BLaER1 treated with 17β-estradiol and CSF1 and Interleukin-3, amounts not matched to agents 10 nM and 100 nM (cell line): Measurements from ENCODE around the gene RAPGEF5.
A peak's percentile ranks its signal among the peaks of the same experiment; 100 is the strongest.

Experiments used
- H3K27ac ChIP-seq, 11 experiments: shearing (Covaris generic); formaldehyde crosslinking; 2 replicates each; pipeline ENCODE4 v1.8.1; 2022
- H3K27me3 ChIP-seq, 11 experiments: shearing (Covaris generic); formaldehyde crosslinking; 2 replicates each; pipeline ENCODE4 v1.8.1; 2022
- H3K36me3 ChIP-seq, 11 experiments: shearing (Covaris generic); formaldehyde crosslinking; 2 replicates each; pipeline ENCODE4 v1.8.1; 2022
- H3K4me1 ChIP-seq, 10 experiments: shearing (Covaris generic); formaldehyde crosslinking; 2 replicates each; pipeline ENCODE4 v1.8.1; 2022
- H3K4me2 ChIP-seq, 11 experiments: shearing (Covaris generic); formaldehyde crosslinking; 2 replicates each; pipeline ENCODE4 v1.8.1; 2022
- H3K4me3 ChIP-seq, 10 experiments: shearing (Covaris generic); formaldehyde crosslinking; 2 replicates each; pipeline ENCODE4 v1.8.1; 2022
- H3K9ac ChIP-seq, 11 experiments: shearing (Covaris generic); formaldehyde crosslinking; 2 replicates each; pipeline ENCODE4 v1.8.1; 2022
- H3K9me3 ChIP-seq, 11 experiments: shearing (Covaris generic); formaldehyde crosslinking; replicated peaks in 1 of 11; 2 replicates each; pipeline ENCODE4 v1.8.1; 2022
- H4K20me1 ChIP-seq, 11 experiments: shearing (Covaris generic); formaldehyde crosslinking; 2 replicates each; pipeline ENCODE4 v1.8.1; 2022
- Cebpa-rat ChIP-seq, 11 experiments: shearing (Covaris generic); IDR thresholded peaks; 2 replicates each; pipeline ENCODE4 v1.8.1; 2022

Gene RAPGEF5

GRCh38 chr7:22159341-22159740 is 197.6 kb downstream of the RAPGEF5 start:
- Histone ChIP-seq H3K36me3 (peaks cover 0 to 72% (median 28%) of the 10 kb centered on the region in 11 experiments; a peak in 12 of 22 replicates), H3K4me2 (no peak overlapping the region), H3K27ac (no peak overlapping the region), H3K27me3 (no peaks in the 10 kb centered on the region), H3K4me3 (no peak overlapping the region), H3K9ac (no peak overlapping the region), H3K9me3 (no peaks in the 10 kb centered on the region), H4K20me1 (no peaks in the 10 kb centered on the region), H3K4me1 (peaks cover 0 to 8% (median 7%) of the 10 kb centered on the region in 10 experiments; a peak in 17 of 20 replicates)
- TF ChIP-seq Cebpa-rat (IDR thresholded peaks at IDR 0.05), result no peak

- TF ChIP-seq Cebpa-rat (IDR thresholded peaks at IDR 0.05), result no peak
- Histone ChIP-seq H3K9ac (no peak overlapping the region), H3K27me3 (no peaks in the 10 kb centered on the region), H3K4me3 (no peak overlapping the region), H3K9me3 (no peaks in the 10 kb centered on the region), H3K36me3 (peaks cover 0 to 81% (median 28%) of the 10 kb centered on the region in 11 experiments; a peak in 12 of 22 replicates), H3K4me2 (no peak overlapping the region), H4K20me1 (no peaks in the 10 kb centered on the region), H3K4me1 (peaks cover 0 to 20% (median 18%) of the 10 kb centered on the region in 10 experiments; a peak in 17 of 20 replicates), H3K27ac (no peak overlapping the region)
Measured at GRCh38 chr7:22157552-22157951, 199.4 kb downstream of the RAPGEF5 start.

- Histone ChIP-seq H3K4me1 (peaks cover 0 to 20% (median 18%) of the 10 kb centered on the region in 10 experiments; a peak in 17 of 20 replicates), H3K27ac (no peak overlapping the region), H3K9me3 (no peaks in the 10 kb centered on the region), H3K4me2 (peak overlapping the region in 1 of 11 experiments; percentile 23; a peak in 1 of 22 replicates), H3K27me3 (no peaks in the 10 kb centered on the region), H4K20me1 (no peaks in the 10 kb centered on the region), H3K36me3 (peaks cover 0 to 78% (median 28%) of the 10 kb centered on the region in 11 experiments; a peak in 12 of 22 replicates), H3K4me3 (no peak overlapping the region), H3K9ac (no peak overlapping the region)
- no peak for TF ChIP-seq Cebpa-rat (IDR thresholded peaks at IDR 0.05)
Measured at GRCh38 chr7:22156205-22156604, 200.7 kb downstream of the RAPGEF5 start.

- TF ChIP-seq Cebpa-rat (IDR thresholded peaks at IDR 0.05), result no peak
- H3K4me2 ChIP-seq, result peak overlapping the region in 8 of 11 experiments; percentile 26 to 66 (median 52); a peak in 16 of 22 replicates
- no peaks in the 10 kb centered on the region for H3K27me3 ChIP-seq
- H3K9ac ChIP-seq, result no peak overlapping the region
- no peaks in the 10 kb centered on the region for H4K20me1 ChIP-seq
- peaks cover 0 to 73% (median 35%) of the 10 kb centered on the region in 11 experiments; a peak in 14 of 22 replicates for H3K36me3 ChIP-seq
- peak overlapping the region in 4 of 11 experiments; percentile 41 to 54 (median 52); a peak in 4 of 22 replicates for H3K27ac ChIP-seq
- H3K9me3 ChIP-seq, result no peaks in the 10 kb centered on the region
- peaks cover 0 to 20% (median 18%) of the 10 kb centered on the region in 10 experiments; a peak in 17 of 20 replicates for H3K4me1 ChIP-seq
- H3K4me3 ChIP-seq, result no peak overlapping the region
Measured at GRCh38 chr7:22154143-22154529, 202.8 kb downstream of the RAPGEF5 start.

- no peaks in the 10 kb centered on the region for H3K9me3 ChIP-seq
- TF ChIP-seq Cebpa-rat (IDR thresholded peaks at IDR 0.05), result no peak
- H3K9ac ChIP-seq, result no peak overlapping the region
- H3K27me3 ChIP-seq, result no peaks in the 10 kb centered on the region
- peaks cover 0 to 73% (median 34%) of the 10 kb centered on the region in 11 experiments; a peak in 14 of 22 replicates for H3K36me3 ChIP-seq
- H3K4me1 ChIP-seq, result peaks cover 0 to 20% (median 18%) of the 10 kb centered on the region in 10 experiments; a peak in 17 of 20 replicates
- peak overlapping the region in 4 of 11 experiments; percentile 41 to 54 (median 52); a peak in 5 of 22 replicates for H3K27ac ChIP-seq
- no peaks in the 10 kb centered on the region for H4K20me1 ChIP-seq
- H3K4me2 ChIP-seq, result peak overlapping the region in 8 of 11 experiments; percentile 26 to 66 (median 52); a peak in 16 of 22 replicates
- H3K4me3 ChIP-seq, result no peak overlapping the region
Measured at GRCh38 chr7:22153432-22154142, 203.4 kb downstream of the RAPGEF5 start.

GRCh38 chr7:22152690-22153089 is 204.3 kb downstream of the RAPGEF5 start:
- Histone ChIP-seq H3K4me3 (no peak overlapping the region), H3K36me3 (peaks cover 0 to 71% (median 39%) of the 10 kb centered on the region in 11 experiments; a peak in 14 of 22 replicates), H4K20me1 (no peaks in the 10 kb centered on the region), H3K27me3 (no peaks in the 10 kb centered on the region), H3K4me2 (no peak overlapping the region), H3K9ac (no peak overlapping the region), H3K4me1 (peaks cover 0 to 20% (median 18%) of the 10 kb centered on the region in 10 experiments; a peak in 17 of 20 replicates), H3K9me3 (no peaks in the 10 kb centered on the region), H3K27ac (no peak overlapping the region)
- no peak for TF ChIP-seq Cebpa-rat (IDR thresholded peaks at IDR 0.05)

DNA sequence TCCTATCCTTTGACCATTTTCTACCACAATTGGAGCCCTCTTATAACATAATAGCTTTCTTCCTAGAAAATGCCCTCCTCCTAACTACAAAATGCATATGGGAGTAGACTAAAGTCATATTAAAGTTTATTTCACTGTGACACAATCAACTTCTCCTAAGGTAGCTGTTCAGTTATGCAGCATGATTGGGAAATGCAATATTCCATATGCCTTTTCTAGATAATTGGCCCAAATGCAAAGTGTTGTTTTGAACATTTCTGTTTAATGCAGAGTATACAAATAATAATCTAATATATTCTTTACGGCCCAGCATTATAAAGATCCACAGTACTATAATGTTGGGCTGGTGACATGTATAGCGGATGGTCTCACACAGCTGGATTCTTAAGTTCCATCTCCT is 205.1 kb downstream of the RAPGEF5 start:
- Histone ChIP-seq H3K27ac (no peak overlapping the region), H3K4me2 (no peak overlapping the region), H3K27me3 (no peaks in the 10 kb centered on the region), H3K9me3 (no peaks in the 10 kb centered on the region), H3K36me3 (peaks cover 0 to 66% (median 33%) of the 10 kb centered on the region in 11 experiments; a peak in 14 of 22 replicates), H4K20me1 (no peaks in the 10 kb centered on the region), H3K4me3 (no peak overlapping the region), H3K4me1 (peaks cover 0 to 20% (median 18%) of the 10 kb centered on the region in 10 experiments; a peak in 17 of 20 replicates), H3K9ac (no peak overlapping the region)
- TF ChIP-seq Cebpa-rat (IDR thresholded peaks at IDR 0.05), result no peak

DNA sequence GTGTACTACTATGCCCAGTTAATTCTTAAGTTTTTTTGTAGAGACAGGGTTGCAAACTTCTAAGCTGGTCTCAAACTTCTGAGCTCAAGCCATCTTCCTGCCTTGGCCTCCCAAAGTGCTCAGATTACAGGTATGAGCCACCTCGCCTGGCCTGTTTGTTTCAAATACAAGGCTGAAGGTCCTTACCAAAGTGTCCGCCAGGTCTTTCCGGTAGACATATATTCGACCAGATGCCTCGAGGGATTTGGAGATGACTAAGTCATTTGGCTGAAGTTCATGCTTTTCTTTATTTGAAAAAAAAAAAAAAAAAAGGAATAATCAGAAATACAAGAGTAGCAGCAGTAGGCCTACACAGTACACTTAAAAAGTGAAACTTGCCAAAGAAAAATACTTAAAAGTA is 206.7 kb downstream of the RAPGEF5 start:
- Histone ChIP-seq H4K20me1 (no peaks in the 10 kb centered on the region), H3K9ac (no peak overlapping the region), H3K4me2 (no peak overlapping the region), H3K27me3 (no peaks in the 10 kb centered on the region), H3K4me1 (peaks cover 0 to 20% (median 18%) of the 10 kb centered on the region in 10 experiments; a peak in 16 of 20 replicates), H3K36me3 (peaks cover 0 to 63% (median 27%) of the 10 kb centered on the region in 11 experiments; a peak in 14 of 22 replicates), H3K27ac (no peak overlapping the region), H3K4me3 (no peak overlapping the region), H3K9me3 (no peaks in the 10 kb centered on the region)
- no peak for TF ChIP-seq Cebpa-rat (IDR thresholded peaks at IDR 0.05)

DNA sequence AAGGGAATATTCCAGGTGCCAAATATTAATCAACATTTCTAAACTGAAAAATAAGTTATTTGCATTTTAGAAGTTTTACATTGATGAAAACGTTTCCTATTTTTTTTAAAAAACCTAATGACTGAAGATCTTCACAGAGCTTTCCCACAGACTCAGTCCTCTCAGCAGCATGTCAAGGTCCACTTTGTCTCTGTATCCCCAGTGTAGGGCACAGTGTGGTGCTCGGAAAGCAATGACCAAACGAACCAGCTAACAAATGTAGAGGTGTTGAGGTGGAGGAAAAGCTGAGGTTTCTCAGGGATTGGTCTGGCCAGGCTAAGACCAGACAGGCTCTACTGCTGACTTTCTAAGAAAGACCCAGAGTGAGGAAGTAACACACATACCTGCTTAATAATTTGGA is 209.1 kb downstream of the RAPGEF5 start:
- TF ChIP-seq Cebpa-rat (IDR thresholded peaks at IDR 0.05), result no peak
- Histone ChIP-seq H3K9me3 (no peaks in the 10 kb centered on the region), H3K27ac (no peak overlapping the region), H3K4me1 (no peaks in the 10 kb centered on the region), H3K36me3 (peaks cover 0 to 76% (median 39%) of the 10 kb centered on the region in 11 experiments; a peak in 15 of 22 replicates), H4K20me1 (no peaks in the 10 kb centered on the region), H3K27me3 (no peaks in the 10 kb centered on the region), H3K4me3 (no peak overlapping the region), H3K9ac (no peak overlapping the region), H3K4me2 (no peak overlapping the region)
